ENCODE data around the gene ARMH1.
"Not testable (repeated sequence)": the region's sequence is repeated elsewhere in the genome, so short reads cannot be mapped to it uniquely, and the experiment has no call there.

The ARMH1 gene

DNA sequence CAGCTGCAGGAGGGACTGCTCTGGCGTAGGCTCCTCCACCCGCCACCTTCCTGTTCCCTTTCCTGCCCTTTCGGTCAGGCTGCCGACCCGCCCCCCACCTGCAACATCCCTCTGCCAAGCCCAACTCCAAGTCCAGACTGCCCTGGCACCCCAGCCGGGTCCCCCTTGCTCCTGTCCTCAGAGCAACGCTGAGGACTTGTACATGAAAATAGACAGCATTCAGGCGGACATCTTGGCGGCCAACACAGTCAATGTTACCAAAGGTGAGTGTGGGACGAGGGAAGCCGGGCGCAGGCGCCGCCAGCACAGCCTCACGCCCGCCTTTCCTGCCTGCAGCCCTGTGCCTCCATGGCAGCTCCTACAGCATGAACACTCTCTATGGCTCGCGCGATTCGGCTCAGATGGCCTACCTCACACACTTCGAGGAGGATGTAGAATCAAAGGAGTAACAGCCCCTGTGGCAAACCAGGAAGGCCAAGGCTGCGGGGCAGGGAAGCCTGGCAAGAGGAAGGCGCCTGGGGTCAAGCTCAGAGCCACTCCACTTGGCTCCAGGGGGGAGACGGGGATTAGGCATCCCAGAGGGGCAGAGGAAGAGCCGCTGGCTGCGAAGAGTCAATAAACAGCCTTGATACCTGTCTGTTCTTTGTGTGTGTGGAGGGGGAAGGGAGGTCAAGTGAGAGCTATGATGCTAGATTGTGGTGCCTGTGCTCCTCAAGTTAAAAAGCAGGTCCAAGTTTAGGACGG, 50.6 kb downstream of the ARMH1 start:
- no peak for DNase-seq

- DNase-seq = peak; percentile 96
These were observed 56.4 kb downstream of the ARMH1 start, which contains the start of gene RNU5D-1 for GRCh38 chr1:44730741-44731512. Gene RNU5D-1 (minus strand): TSS chr1:44731170.

DNA sequence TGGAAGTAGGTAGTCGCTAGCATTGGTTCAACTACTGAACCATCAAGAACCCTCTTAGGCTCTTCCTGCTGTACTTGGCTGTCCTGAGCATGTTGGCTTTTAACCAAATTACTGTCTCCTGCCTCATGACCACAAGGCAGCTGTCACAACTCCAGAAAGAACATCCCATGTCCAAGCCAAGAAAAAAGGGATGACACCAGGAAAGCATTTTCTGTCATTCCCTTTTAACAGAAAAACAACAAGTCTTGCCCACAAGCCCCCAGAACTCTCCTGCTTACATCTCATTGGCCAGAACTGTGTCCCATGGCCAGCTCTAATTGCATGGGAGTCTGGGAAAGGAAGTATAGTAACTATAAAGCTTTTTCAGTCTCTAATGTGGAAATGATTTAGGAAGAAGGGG, 58.9 kb downstream of the ARMH1 start:
- no peak for DNase-seq

GRCh38 chr1:44733784-44734183, 59.3 kb downstream of the ARMH1 start:
- DNase-seq = no peak

GRCh38 chr1:44735992-44736391, 61.5 kb downstream of the ARMH1 start:
- DNase-seq = no peak

GRCh38 chr1:44738953-44739306, 64.4 kb downstream of the ARMH1 start:
- not testable (repeated sequence) for DNase-seq

- peak; percentile 97 for DNase-seq
These were observed 65.0 kb downstream of the ARMH1 start, which contains the start of gene KIF2C for GRCh38 chr1:44739307-44740178. Gene KIF2C (plus strand): TSS chr1:44739837. CDS start chr1:44739933, 96 bp downstream.

DNA sequence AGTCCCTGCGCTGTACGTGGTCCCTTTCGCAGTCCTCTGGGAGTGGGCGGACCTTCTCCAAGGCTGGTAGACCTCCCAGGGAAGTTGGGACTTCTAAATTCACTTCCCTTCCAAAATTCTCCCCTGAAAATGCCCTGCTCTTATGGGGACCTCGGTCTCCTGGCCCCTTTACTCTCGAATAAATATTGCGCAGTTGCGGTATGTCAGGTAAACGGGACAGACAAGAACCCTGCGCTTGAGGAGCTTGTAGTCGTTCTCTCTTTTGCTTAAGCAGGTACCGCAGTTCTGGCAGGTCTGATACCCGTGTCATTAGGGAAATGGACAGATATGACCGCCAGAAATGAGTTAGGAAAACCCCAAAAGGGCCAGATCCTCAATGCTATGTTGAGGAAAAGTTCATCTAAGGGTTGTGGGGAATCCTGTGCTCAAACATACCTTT, 65.7 kb downstream of the ARMH1 start:
- no peak for DNase-seq

GRCh38 chr1:44743211-44743610, 68.7 kb downstream of the ARMH1 start:
- DNase-seq = no peak

DNA sequence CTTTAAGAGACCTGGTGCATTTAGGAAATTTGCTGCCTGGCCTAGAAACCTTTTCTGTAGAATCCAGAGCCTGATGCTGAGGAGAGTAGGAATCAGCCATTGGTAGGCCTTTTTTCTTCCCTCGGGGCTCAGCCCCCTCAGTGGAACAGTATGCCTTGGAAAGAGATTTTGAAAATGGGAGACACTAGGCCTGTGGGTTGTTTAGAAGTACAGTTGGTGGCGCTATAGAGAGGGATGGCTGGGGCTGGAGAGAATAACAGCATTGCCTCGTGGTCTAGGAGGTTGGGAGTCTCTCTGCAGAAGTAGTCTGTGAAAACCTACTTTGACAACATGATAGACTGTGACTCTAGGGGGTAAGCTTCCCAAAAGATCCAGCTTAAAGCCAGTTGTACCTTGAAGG, 73.4 kb downstream of the ARMH1 start:
- DNase-seq = no peak

GRCh38 chr1:44757420-44757819, 82.9 kb downstream of the ARMH1 start:
- no peak for DNase-seq

DNA sequence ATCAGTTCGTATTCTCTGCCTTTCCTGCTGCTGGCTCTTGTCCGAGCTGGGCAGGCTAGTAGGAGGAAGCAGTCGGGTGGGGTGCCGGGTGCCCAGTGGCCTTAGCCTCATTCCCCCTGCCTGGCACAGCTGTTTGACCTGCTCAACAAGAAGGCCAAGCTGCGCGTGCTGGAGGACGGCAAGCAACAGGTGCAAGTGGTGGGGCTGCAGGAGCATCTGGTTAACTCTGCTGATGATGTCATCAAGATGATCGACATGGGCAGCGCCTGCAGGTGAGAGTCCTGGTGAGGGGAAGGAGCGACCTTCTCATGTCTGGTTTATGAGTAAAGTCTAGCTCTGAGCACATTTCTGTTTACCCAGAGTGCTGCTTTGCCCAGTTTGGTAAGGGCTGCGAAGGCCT, 84.6 kb downstream of the ARMH1 start:
- DNase-seq = no peak

- no peak for DNase-seq
These were observed 86.4 kb downstream of the ARMH1 start for GRCh38 chr1:44760876-44761275.

DNA sequence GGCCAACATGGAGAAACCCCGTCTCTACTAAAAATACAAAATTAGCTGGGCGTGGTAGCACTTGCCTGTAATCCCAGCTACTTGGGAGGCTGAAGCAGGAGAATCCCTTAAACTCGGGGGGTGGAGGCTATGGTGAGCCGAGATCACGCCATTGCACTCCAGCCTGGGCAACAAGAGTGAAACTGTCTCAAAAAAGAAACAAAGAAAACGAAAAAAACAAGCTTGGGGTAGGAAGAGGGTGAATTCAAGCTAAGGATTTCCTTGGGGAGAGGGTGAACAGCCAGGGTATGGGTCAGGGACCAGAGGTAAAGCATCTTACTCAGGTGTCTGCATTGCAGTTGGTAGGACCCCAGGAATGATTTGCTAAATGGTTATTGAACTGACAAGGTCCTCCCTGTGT, 91.9 kb downstream of the ARMH1 start:
- not testable (repeated sequence) for DNase-seq

Measured in activated CD8-positive, alpha-beta memory T cell treated with anti-CD3 and anti-CD28 coated beads, Interleukin-2, amount 50 U/mL, for 4 hours (primary cell).